Lung (tissue), 12 donors: ENCODE measurements around the gene SPATA19. TPM values are rescaled to one million over a fixed set of nuclear protein-coding genes. Genes with fewer than 3 reads are reported as not detected.

Experiments
- ATAC-seq: fragments of 200-7000 bp; cut with Tn5 transposase; one replicate; pipeline ENCODE4 v1.9.1; 2020; ENCODE audit warnings: moderate number of reproducible peaks; ENCODE audit not compliant: insufficient read depth, low FRiP score
- DNase-seq, 3 donors: peaks; one replicate each; pipeline ENCODE4 v3.0.0-alpha.2; 2013 to 2017
- H3K27ac ChIP-seq, 2 donors: one replicate each; pipeline ENCODE4 v1.5.1; 2013; ENCODE audit warnings: mild to moderate bottlenecking in 2 of 2, moderate library complexity in 2 of 2, control low read depth in 1 of 2, inconsistent platforms in 1 of 2, low read depth in 1 of 2, low read length in 1 of 2
- H3K27me3 ChIP-seq, 3 donors: one replicate each; pipeline ENCODE4 v1.5.1; 2013; ENCODE audit warnings: low read length in 2 of 3; ENCODE audit not compliant: control insufficient read depth in 3 of 3, insufficient read depth in 3 of 3
- H3K36me3 ChIP-seq, 4 donors: one replicate each; pipeline ENCODE4 v1.5.1; 2013; ENCODE audit warnings: low read length in 4 of 4, mild to moderate bottlenecking in 1 of 4, moderate library complexity in 1 of 4; ENCODE audit not compliant: control insufficient read depth in 4 of 4, insufficient read depth in 4 of 4
- H3K4me1 ChIP-seq, 5 donors: one replicate each; pipeline ENCODE4 v1.5.1; 2013; ENCODE audit warnings: low read length in 5 of 5, mild to moderate bottlenecking in 2 of 5, moderate library complexity in 1 of 5; ENCODE audit not compliant: control insufficient read depth in 5 of 5, insufficient read depth in 5 of 5
- H3K4me3 ChIP-seq: one replicate; pipeline ENCODE4 v1.5.1; 2013; ENCODE audit warnings: mild to moderate bottlenecking, control low read depth, moderate library complexity
- H3K9ac ChIP-seq, 2 donors: one replicate each; pipeline ENCODE4 v1.5.1; 2013; ENCODE audit warnings: low read length in 2 of 2, control low read depth in 1 of 2; ENCODE audit not compliant: insufficient read depth in 1 of 2
- H3K9me3 ChIP-seq, 4 donors: one replicate each; pipeline ENCODE4 v1.5.1; 2013; ENCODE audit warnings: low read length in 3 of 4, mild to moderate bottlenecking in 1 of 4, moderate library complexity in 1 of 4; ENCODE audit not compliant: control insufficient read depth in 4 of 4, insufficient read depth in 3 of 4
- WGBS, 2 donors: extraction: QIAGEN DNeasy Blood & Tissue Kit; methylation state at CpG; one replicate each; pipeline ENCODE4 v1.1.7; 2013; 5-methylcytosine and 5-hydroxymethylcytosine counted together
- polyA plus RNA-seq, 2 donors: library from polyadenylated mRNA; stranded (reverse); fragments of 200-250 nt; gene quantifications; one replicate each; pipeline ENCODE4 v1.2.1, GENCODE V29; 2013
- total RNA-seq, 2 donors: library from RNA; depleted of rRNA in 1 of 2; stranded (reverse); fragments of >200 nt in 1 of 2; gene quantifications; one replicate each; pipeline ENCODE4 v1.2.1, GENCODE V29; 2014 to 2021
- TF ChIP-seq, protein P1 (sequence below): IDR thresholded peaks from 2 replicates; pipeline ENCODE4 v1.5.1; 2012; ENCODE audit warnings: mild to moderate bottlenecking; ENCODE audit errors: control extremely low read depth, extremely low read depth
- donor health status: control.
- donor health status: control.
- donor health status: Bipolar disorder and iron deficiency.
- donor health status: healthy.
- donor health status: DM: yes; HTN: yes; CAD: no.

The SPATA19 gene
- total and polyA plus RNA-seq, 4 donors = not detected

DNA sequence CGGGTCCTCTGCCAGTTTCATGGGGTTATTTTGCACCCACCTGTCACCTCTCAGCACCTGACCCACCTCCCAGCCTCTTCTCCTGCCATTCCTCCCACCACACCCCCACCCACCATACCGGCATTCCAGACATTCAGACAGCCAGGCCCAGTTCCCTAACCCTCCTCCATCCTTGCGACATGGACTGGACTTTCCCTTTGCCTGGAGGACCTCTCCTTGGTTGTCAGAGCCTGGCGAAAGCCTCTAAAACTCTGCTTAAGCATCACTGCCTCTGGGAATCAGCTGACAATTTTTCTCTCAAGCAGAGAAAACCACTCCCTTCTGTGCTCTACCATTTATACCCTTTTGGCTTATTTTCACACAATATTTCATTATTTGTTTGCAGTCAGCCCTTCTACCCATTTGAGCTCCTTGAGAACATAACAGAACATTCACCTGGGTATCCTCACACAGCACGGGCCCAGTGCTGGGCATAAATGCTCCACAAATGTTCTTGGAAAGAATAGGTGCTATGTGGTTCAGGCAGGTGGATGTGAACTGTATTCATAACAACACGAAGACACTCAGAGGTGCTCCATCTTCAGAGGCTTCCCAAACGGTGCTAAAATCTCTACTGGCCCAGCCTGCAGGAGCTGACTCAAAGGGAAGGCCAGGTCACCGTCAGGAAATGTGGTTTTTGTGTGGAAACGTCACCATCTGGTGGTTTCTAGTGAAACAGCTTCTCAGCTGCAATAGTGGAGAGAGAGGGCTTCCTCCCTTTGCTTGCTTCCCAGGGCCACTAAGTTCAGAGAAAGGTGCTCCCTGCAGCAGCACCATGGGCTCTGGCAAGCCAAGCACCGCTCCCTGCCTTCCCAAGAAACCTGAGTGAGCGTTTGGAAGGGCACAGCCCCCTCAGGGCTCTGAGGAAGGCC lies 10.4 kb downstream of the SPATA19 start:
- DNase-seq = peak; percentile 70 to 76 (median 72)

DNA sequence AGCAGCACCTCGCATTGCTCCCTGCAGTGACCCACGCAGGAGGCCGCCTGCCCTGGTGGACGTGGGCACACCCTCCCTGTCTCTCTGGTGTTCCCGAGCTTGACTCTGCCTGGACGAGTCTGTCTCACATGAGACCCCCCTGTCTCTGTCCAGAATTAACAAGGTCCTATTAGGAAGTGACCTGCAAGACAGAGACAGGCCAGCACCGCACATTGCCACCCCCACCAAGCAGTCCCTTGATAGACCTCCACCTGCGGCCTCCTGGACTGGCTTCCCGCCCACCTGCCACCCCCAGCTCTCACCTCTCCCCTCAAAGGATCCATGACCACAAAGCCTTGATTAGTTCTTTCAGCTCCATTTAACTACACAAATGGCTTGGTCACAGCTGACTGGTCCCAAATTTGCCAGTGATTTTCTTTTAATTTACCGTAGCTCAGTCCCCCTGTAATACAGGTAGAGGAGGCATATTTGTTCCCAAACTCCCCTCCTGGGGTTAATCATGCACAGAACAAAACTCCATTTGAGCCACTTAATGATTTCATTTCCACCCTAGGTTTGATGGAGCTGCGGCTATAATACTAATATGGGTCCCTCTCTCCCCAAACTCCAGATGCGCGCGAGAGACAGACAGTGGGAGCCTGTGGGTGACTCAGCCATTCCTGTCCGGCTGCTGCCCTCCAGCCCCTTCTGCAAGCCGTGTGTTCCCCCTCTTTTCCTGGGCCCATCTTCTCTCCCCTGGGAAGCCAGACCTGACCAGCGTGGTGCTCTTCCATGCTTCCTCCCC lies 11.2 kb downstream of the SPATA19 start:
- WGBS, 2 donors = 89 to 92% methylated on average over 17 of the region's 17 CpGs
- no peak overlapping the region for H3K9ac ChIP-seq
- no peaks in the 10 kb centered on the region for H3K36me3 ChIP-seq
- no peaks in the 10 kb centered on the region for H3K4me1 ChIP-seq
- ATAC-seq (no peak), DNase-seq (no peak)
- no peak overlapping the region for H3K27ac ChIP-seq
- H3K4me3 ChIP-seq = no peak overlapping the region
- peaks cover 0 to 5% (median under 1%) of the 10 kb centered on the region in 4 donors for H3K9me3 ChIP-seq
- TF ChIP-seq, protein P1, sequence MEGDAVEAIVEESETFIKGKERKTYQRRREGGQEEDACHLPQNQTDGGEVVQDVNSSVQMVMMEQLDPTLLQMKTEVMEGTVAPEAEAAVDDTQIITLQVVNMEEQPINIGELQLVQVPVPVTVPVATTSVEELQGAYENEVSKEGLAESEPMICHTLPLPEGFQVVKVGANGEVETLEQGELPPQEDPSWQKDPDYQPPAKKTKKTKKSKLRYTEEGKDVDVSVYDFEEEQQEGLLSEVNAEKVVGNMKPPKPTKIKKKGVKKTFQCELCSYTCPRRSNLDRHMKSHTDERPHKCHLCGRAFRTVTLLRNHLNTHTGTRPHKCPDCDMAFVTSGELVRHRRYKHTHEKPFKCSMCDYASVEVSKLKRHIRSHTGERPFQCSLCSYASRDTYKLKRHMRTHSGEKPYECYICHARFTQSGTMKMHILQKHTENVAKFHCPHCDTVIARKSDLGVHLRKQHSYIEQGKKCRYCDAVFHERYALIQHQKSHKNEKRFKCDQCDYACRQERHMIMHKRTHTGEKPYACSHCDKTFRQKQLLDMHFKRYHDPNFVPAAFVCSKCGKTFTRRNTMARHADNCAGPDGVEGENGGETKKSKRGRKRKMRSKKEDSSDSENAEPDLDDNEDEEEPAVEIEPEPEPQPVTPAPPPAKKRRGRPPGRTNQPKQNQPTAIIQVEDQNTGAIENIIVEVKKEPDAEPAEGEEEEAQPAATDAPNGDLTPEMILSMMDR = no peak
- H3K27me3 ChIP-seq = peaks cover 0 to 19% (median 5%) of the 10 kb centered on the region in 3 donors

More for the DNA sequence above, 10.4 kb downstream of the SPATA19 start:
- no peak overlapping the region for H3K4me3 ChIP-seq
- no peak overlapping the region for H3K9ac ChIP-seq
- H3K4me1 ChIP-seq = no peaks in the 10 kb centered on the region
- WGBS, 2 donors = 43 to 45% methylated on average over 11 of the region's 11 CpGs
- no peak overlapping the region for H3K27ac ChIP-seq
- ATAC-seq = no peak
- H3K36me3 ChIP-seq = no peaks in the 10 kb centered on the region
- H3K27me3 ChIP-seq = peaks cover 0 to 19% (median 5%) of the 10 kb centered on the region in 3 donors
- H3K9me3 ChIP-seq = peaks cover 0 to 5% (median under 1%) of the 10 kb centered on the region in 4 donors
- TF ChIP-seq, protein P1 = peak; percentile 39

- TF ChIP-seq, protein P1 = no peak
- Histone ChIP-seq H3K4me3 (no peak overlapping the region), H3K27me3 (peaks cover 0 to 19% (median 5%) of the 10 kb centered on the region in 3 donors), H3K9me3 (peaks cover 0 to 5% (median under 1%) of the 10 kb centered on the region in 4 donors), H3K27ac (no peak overlapping the region), H3K36me3 (no peaks in the 10 kb centered on the region), H3K9ac (no peak overlapping the region), H3K4me1 (no peaks in the 10 kb centered on the region)
- ATAC-seq = no peak
- DNase-seq = peak in 1 of 3 donors; percentile 25
- 83 to 88% methylated on average over 62 to 83 of the region's 86 CpGs for WGBS, 2 donors
Observed at GRCh38 chr11:133832991-133833897, 12.1 kb downstream of the SPATA19 start.
